CD14-positive monocyte (primary cell): Measurements from ENCODE around the gene PCYT2. TPM values are rescaled to one million over a fixed set of nuclear protein-coding genes. Genes with fewer than 3 reads are reported as not detected.
A peak's percentile ranks its signal among the peaks of the same experiment; 100 is the strongest.

ENCODE experiments used
- DNase-seq, 3 donors: peaks; one replicate each; pipeline ENCODE4 v3.0.0-alpha.2; 2011 to 2022
- H2AFZ ChIP-seq: 2 replicates; pipeline ENCODE4 v1.6.0; 2012; ENCODE audit warnings: mild to moderate bottlenecking, low read depth, low read length, inconsistent platforms; ENCODE audit not compliant: insufficient read depth, poor library complexity, severe bottlenecking
- H3K27ac ChIP-seq, 2 donors: 1 replicate in 1 of 2; 2 replicates in 1 of 2; pipeline ENCODE4 v1.5.1; 2012 to 2013; ENCODE audit warnings: low read length in 2 of 2, control low read depth in 1 of 2, inconsistent platforms in 1 of 2, low read depth in 1 of 2, mild to moderate bottlenecking in 1 of 2
- H3K27me3 ChIP-seq, 2 donors: one replicate each; pipeline versions ENCODE4 v1.6.0 to v1.6.1; 2011 to 2013; ENCODE audit warnings: low read length in 2 of 2; ENCODE audit not compliant: control insufficient read depth in 2 of 2, insufficient read depth in 2 of 2
- H3K36me3 ChIP-seq, 2 donors: replicated peaks in 1 of 2; 1 replicate in 1 of 2; 2 replicates in 1 of 2; pipeline versions ENCODE4 v1.5.1 to v1.6.1; 2012 to 2013; ENCODE audit warnings: low read length in 2 of 2, control low read depth in 1 of 2, inconsistent platforms in 1 of 2, mild to moderate bottlenecking in 1 of 2; ENCODE audit not compliant: insufficient read depth in 2 of 2, control insufficient read depth in 1 of 2
- H3K4me1 ChIP-seq, 2 donors: 1 replicate in 1 of 2; 2 replicates in 1 of 2; pipeline versions ENCODE4 v1.5.1 to v1.6.1; 2012 to 2013; ENCODE audit warnings: low read length in 2 of 2, control low read depth in 1 of 2, inconsistent platforms in 1 of 2, mild to moderate bottlenecking in 1 of 2, moderate library complexity in 1 of 2; ENCODE audit not compliant: insufficient read depth in 2 of 2, control insufficient read depth in 1 of 2
- H3K4me2 ChIP-seq: replicated peaks from 2 replicates; pipeline ENCODE3; 2012; ENCODE audit warnings: low read length, moderate library complexity, mild to moderate bottlenecking; ENCODE audit not compliant: poor library complexity, severe bottlenecking; ENCODE audit errors: extremely low read depth
- H3K4me3 ChIP-seq, 3 experiments: fragments of 200-600 bp in 1 of 3; sonication (generic) in 1 of 3; replicated peaks in 1 of 3; 1 replicate in 2 of 3; 2 replicates in 1 of 3; pipeline ENCODE4 v1.5.1; 2011 to 2013; ENCODE audit warnings: low read length in 3 of 3, mild to moderate bottlenecking in 3 of 3, control low read depth in 2 of 3, low read depth in 2 of 3, inconsistent platforms in 1 of 3, moderate library complexity in 1 of 3
- H3K79me2 ChIP-seq: 2 replicates; pipeline ENCODE4 v1.6.0; 2012; ENCODE audit warnings: mild to moderate bottlenecking, control low read depth, inconsistent platforms, low read length, moderate library complexity; ENCODE audit not compliant: insufficient read depth
- H3K9ac ChIP-seq: 2 replicates; pipeline ENCODE4 v1.6.0; 2017; ENCODE audit warnings: low read length, mild to moderate bottlenecking; ENCODE audit not compliant: insufficient read depth, poor library complexity, severe bottlenecking
- H3K9me3 ChIP-seq, 2 donors: replicated peaks in 1 of 2; 1 replicate in 1 of 2; 2 replicates in 1 of 2; pipeline versions ENCODE4 v1.5.1 to v1.6.1; 2012 to 2013; ENCODE audit warnings: low read length in 2 of 2, control low read depth in 1 of 2; ENCODE audit not compliant: control insufficient read depth in 1 of 2, insufficient read depth in 1 of 2
- H4K20me1 ChIP-seq: 2 replicates; pipeline ENCODE4 v1.6.0; 2012; ENCODE audit warnings: mild to moderate bottlenecking, low read length, control low read depth, moderate library complexity; ENCODE audit not compliant: insufficient read depth
- H3K27ac Mint-ChIP-seq, 7 donors: one replicate each; pipeline ENCODE4 v1.8.0; 2020; ENCODE audit warnings: mild to moderate bottlenecking in 7 of 7, mixed read lengths in 7 of 7, moderate library complexity in 6 of 7, inconsistent platforms in 2 of 7
- H3K27me3 Mint-ChIP-seq, 3 donors: one replicate each; pipeline ENCODE4 v1.8.0; 2021 to 2022; ENCODE audit warnings: low read depth in 3 of 3, mild to moderate bottlenecking in 3 of 3, mixed read lengths in 3 of 3, moderate library complexity in 3 of 3, inconsistent platforms in 1 of 3
- H3K36me3 Mint-ChIP-seq, 2 donors: one replicate each; pipeline ENCODE4 v1.8.0; 2020; ENCODE audit warnings: mixed read lengths in 2 of 2, inconsistent platforms in 1 of 2, mild to moderate bottlenecking in 1 of 2
- H3K4me1 Mint-ChIP-seq: one replicate; pipeline ENCODE4 v1.8.0; 2020; ENCODE audit warnings: mild to moderate bottlenecking, mixed read lengths
- H3K4me3 Mint-ChIP-seq, 2 donors: one replicate each; pipeline ENCODE4 v1.8.0; 2020; ENCODE audit warnings: mild to moderate bottlenecking in 2 of 2, mixed read lengths in 2 of 2, moderate library complexity in 1 of 2
- H3K9me3 Mint-ChIP-seq, 7 donors: one replicate each; pipeline ENCODE4 v1.8.0; 2020 to 2022; ENCODE audit warnings: mixed read lengths in 7 of 7, mild to moderate bottlenecking in 6 of 7, moderate library complexity in 6 of 7, inconsistent platforms in 2 of 7
- WGBS: methylation state at CpG from one replicate; pipeline ENCODE4 v1.1.5; 2013; ENCODE audit warnings: missing lambda C conversion rate; ENCODE audit not compliant: insufficient coverage; 5-methylcytosine and 5-hydroxymethylcytosine counted together
- intact Hi-C, 2 donors: fragments of 100-400 bp; cut with micrococcal nuclease; formaldehyde crosslinking; loops; one replicate each; pipeline versions ENCODE4 v1.15.0 to v1.15.1; 2023
- polyA minus RNA-seq: library from RNA; depleted of rRNA, polyadenylated mRNA; stranded (reverse); fragments of >200 nt; gene quantifications from 2 replicates; pipeline ENCODE4 v1.2.3, GENCODE V29; 2012
- polyA plus RNA-seq, 3 donors: library from polyadenylated mRNA; depleted of rRNA in 1 of 3; unstranded in 2 of 3; stranded (reverse) in 1 of 3; fragments of 300-500 nt in 2 of 3; fragments of >200 nt in 1 of 3; fragmentation: Illumina TruSeq in 2 of 3; gene quantifications; 1 replicate in 2 of 3; 2 replicates in 1 of 3; pipeline ENCODE4 v1.2.3, GENCODE V29; 2012 to 2021
- total RNA-seq, 12 experiments: library from RNA in 1 of 12; stranded (reverse) in 1 of 12; fragments of 120-200 nt in 1 of 12; gene quantifications; one replicate each; pipeline ENCODE4 v1.2.4 and lab custom pipeline; 2013 to 2026; ENCODE audit warnings: mixed read lengths in 6 of 12, inconsistent platforms in 1 of 12
- TF ChIP-seq, protein P1 (sequence below): fragments of 200-600 bp; IDR thresholded peaks from one replicate; pipeline ENCODE4 v1.8.0; 2022; ENCODE audit warnings: antibody characterized with exemption, mild to moderate bottlenecking

Gene PCYT2
- 10.0 TPM for total RNA-seq (2013)
- polyA plus RNA-seq, result 10 to 100 TPM; 10.7 to 14.5 (median 11.0) TPM
- polyA minus RNA-seq, result 10.4 and 15.8 TPM in 2 replicates
- total RNA-seq (lab: John Stamatoyannopoulos, UW), result 4.6 to 28.5 (median 9.8) reads per million in 11 experiments

DNA sequence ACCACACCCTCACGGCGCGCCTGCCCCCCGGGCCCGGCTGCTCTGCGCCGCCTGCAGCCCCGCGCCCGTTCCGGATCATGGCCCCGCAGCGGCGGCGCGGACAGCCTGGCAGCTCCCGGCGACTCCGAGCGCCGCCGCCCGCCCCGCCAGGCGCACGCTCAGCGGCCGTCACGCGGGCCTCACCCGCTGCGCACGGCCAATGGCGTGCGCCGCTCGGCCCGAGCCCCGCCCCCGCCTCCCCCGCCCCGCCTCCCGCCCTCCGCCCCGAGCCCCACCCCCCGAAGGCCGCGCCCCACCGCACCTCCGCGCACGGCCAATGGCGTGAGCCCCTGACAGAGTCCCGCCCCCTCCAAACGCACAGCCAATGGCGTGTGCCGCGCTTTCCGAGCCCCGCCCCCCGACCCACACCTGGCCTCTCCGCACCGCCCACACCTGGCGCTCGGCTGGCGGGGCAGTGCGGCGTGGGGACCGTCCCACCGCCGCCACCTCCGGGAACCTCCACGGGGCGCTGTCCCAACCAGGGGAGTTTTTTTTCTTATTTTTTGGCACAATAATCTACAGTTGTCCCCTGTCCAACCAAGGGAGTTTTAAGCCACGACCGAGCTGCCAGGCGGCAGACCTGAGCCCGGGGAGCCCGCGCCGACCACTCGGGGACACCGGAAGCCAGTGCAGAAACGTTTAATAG, at the start of gene PCYT2:
PCYT2 (minus strand) TSS at position 123 of the 685 bp plus-strand sequence; CDS start at position 79, 44 bp downstream.
- peak; percentile 75 to 88 (median 81) for DNase-seq
- H3K4me1 Mint-ChIP-seq, result peaks cover 31% of the 10 kb centered on the region
- H3K27ac ChIP-seq, result no peak within 1 kb of the TSS
- peaks cover 0 to 3% (median under 1%) of the 10 kb centered on the region in 7 donors for H3K9me3 Mint-ChIP-seq
- peaks cover 52 to 59% of the 10 kb centered on the region in 2 donors for H3K36me3 ChIP-seq
- H3K27me3 Mint-ChIP-seq, result no peaks in the 10 kb centered on the region
- WGBS, result 8% methylated on average over 46 of the region's 84 CpGs
- H3K4me3 ChIP-seq, result peak within 1 kb of the TSS; percentile 56 to 81 (median 59)
- H3K4me1 ChIP-seq, result peaks cover 23 to 29% of the 10 kb centered on the region in 2 donors
- intact Hi-C loops, result loop anchor here in 1 of 2 donors (10.0 kb wide), 1 partner anchor 47 kb away; the partner anchor contains the start of gene P4HB
- no peaks in the 10 kb centered on the region for H3K9me3 ChIP-seq
- H3K36me3 Mint-ChIP-seq, result peaks cover 52 to 67% of the 10 kb centered on the region in 2 donors
- TF ChIP-seq, protein P1, sequence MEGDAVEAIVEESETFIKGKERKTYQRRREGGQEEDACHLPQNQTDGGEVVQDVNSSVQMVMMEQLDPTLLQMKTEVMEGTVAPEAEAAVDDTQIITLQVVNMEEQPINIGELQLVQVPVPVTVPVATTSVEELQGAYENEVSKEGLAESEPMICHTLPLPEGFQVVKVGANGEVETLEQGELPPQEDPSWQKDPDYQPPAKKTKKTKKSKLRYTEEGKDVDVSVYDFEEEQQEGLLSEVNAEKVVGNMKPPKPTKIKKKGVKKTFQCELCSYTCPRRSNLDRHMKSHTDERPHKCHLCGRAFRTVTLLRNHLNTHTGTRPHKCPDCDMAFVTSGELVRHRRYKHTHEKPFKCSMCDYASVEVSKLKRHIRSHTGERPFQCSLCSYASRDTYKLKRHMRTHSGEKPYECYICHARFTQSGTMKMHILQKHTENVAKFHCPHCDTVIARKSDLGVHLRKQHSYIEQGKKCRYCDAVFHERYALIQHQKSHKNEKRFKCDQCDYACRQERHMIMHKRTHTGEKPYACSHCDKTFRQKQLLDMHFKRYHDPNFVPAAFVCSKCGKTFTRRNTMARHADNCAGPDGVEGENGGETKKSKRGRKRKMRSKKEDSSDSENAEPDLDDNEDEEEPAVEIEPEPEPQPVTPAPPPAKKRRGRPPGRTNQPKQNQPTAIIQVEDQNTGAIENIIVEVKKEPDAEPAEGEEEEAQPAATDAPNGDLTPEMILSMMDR, result no peak
- peak within 1 kb of the TSS; percentile 51 for H3K9ac ChIP-seq
- peaks cover 42% of the 10 kb centered on the region for H3K79me2 ChIP-seq
- H3K27ac Mint-ChIP-seq, result peak within 1 kb of the TSS in 4 of 7 donors; percentile 15 to 75 (median 62)
- H3K4me2 ChIP-seq, result peak within 1 kb of the TSS; percentile 96
- H4K20me1 ChIP-seq, result peaks cover 61% of the 10 kb centered on the region
- H3K4me3 Mint-ChIP-seq, result peak within 1 kb of the TSS; percentile 87 to 94
- H2AFZ ChIP-seq, result peak within 1 kb of the TSS; percentile 75
- H3K27me3 ChIP-seq, result no peaks in the 10 kb centered on the region

DNA sequence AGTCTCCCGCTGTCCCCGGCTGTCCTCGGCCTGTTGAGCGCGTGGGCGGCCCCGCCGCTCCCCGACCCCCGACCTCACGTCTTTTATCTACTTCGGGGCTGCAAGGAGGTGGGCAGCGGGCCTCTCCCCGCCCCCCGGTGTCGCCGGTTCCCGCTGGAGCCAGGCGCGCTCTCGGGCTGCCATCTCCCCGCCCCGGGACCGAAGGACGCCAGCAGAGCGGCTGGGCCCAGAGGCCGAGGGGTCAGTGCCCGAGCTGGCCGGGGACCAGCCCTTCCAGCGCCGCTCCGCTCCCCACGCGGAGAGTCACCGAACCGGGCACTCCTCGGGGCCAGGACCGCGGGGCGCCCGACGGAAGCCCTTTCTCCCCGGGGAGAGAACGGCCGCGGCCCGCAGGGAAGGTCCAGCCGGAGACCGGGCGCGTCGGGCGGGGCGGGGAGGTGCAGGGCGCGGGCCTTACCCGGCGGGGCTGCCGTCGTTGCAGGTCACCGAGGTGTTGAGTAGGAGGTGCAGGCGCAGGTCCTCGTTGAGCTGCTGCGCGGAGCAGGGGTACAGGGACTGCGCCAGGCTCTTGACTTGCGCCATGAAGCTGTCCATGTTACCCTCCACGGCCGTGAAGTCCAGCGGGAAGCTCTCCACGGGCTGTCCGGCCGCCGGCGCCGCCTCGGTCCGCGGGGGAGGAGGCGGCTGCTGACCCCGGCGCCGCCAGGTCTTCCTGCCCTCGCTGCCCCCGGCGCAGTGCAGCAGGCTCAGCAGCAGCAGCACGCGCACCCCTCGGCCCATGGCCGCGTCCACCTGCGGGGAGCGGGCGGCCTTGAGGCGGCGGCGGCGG, 49.1 kb upstream of the PCYT2 start:
- no peaks in the 10 kb centered on the region for H3K79me2 ChIP-seq
- peak overlapping the region in 1 of 2 donors; percentile 73 for H3K4me3 Mint-ChIP-seq
- peak overlapping the region; percentile 40 for H3K9ac ChIP-seq
- H3K4me2 ChIP-seq, result peak overlapping the region; percentile 79
- intact Hi-C loops, result loop anchor here in 1 of 2 donors (5.0 kb wide), 1 partner anchor 192 kb away; no protein-coding TSS in a partner anchor
- H4K20me1 ChIP-seq, result no peaks in the 10 kb centered on the region
- H3K36me3 ChIP-seq, result no peaks in the 10 kb centered on the region
- H3K27me3 Mint-ChIP-seq, result peaks cover 44 to 75% (median 49%) of the 10 kb centered on the region in 3 donors
- no peak overlapping the region for H3K27ac Mint-ChIP-seq
- peaks cover 0 to 6% of the 10 kb centered on the region in 2 donors for H3K9me3 ChIP-seq
- peaks cover 12% of the 10 kb centered on the region for H3K4me1 Mint-ChIP-seq
- peaks cover 22 to 54% of the 10 kb centered on the region in 2 donors for H3K27me3 ChIP-seq
- peaks cover 0 to 6% of the 10 kb centered on the region in 2 donors for H3K36me3 Mint-ChIP-seq
- peaks cover 14 to 23% of the 10 kb centered on the region in 2 donors for H3K4me1 ChIP-seq
- peak overlapping the region in 2 of 3 experiments; percentile 4 to 70 for H3K4me3 ChIP-seq
- 4% methylated on average over 90 of the region's 98 CpGs for WGBS
- peaks cover 0 to 12% (median 4%) of the 10 kb centered on the region in 7 donors for H3K9me3 Mint-ChIP-seq
- TF ChIP-seq, protein P1, result no peak
- H3K27ac ChIP-seq, result no peak overlapping the region
- no peak for DNase-seq
- peak overlapping the region; percentile 85 for H2AFZ ChIP-seq
